ENCODE measurements around the gene SCGB2B2. TPM values are rescaled to one million over a fixed set of nuclear protein-coding genes. Genes with fewer than 3 reads are reported as not detected.
"Not testable (repeated sequence)": the region's sequence is repeated elsewhere in the genome, so short reads cannot be mapped to it uniquely, and the experiment has no call there.

SCGB2B2 gene
- polyA plus RNA-seq, 1 donor (not counting 4 experiments of a cell fraction or from before 2014, with no cell fraction given) = 0.10 TPM

DNA sequence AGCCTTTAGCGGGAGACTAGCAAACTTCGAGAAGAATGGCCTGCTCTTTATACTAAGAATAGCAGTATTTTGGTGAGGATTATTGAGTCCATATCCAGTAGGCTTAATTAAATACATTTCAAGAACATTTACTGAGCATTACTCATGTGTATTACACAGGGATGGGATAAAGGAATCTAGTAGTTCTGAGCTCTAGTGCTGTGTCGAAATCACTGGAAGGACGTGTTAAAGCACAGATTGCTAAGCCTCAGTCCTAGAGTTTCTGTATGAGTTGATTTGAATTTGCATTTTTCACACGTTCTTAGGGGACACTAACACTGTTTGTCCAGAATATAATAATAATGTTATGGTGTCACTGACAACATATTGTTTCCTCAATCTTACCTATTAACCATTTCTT is 9.5 kb upstream of the SCGB2B2 start:
- Histone ChIP-seq H3K9ac (ENCODE audit: control insufficient read depth, extremely low read depth, insufficient read depth, low read length) (no peak overlapping the region), H3K79me2 (ENCODE audit: control insufficient read depth, insufficient read depth, low read length) (no peaks in the 10 kb centered on the region), H2AFZ (ENCODE audit: control insufficient read depth, low read length) (no peak overlapping the region), H3K27me3 (ENCODE audit: control insufficient read depth, extremely low read depth, insufficient read depth, low read length) (no peaks in the 10 kb centered on the region), H4K20me1 (ENCODE audit: control insufficient read depth, extremely low read depth, insufficient read depth, low read length) (no peaks in the 10 kb centered on the region), H3K4me3 (ENCODE audit: control insufficient read depth in 2 of 3, extremely low read depth in 1 of 3, insufficient read depth in 2 of 3, low read depth in 1 of 3, low read length in 3 of 3) (no peak overlapping the region), H3K27ac (ENCODE audit: control insufficient read depth, insufficient read depth, low read length) (no peak overlapping the region), H3K9me1 (ENCODE audit: control insufficient read depth, extremely low read depth, insufficient read depth, low read length) (no peaks in the 10 kb centered on the region), H3K4me2 (ENCODE audit: control insufficient read depth, extremely low read depth, insufficient read depth, low read depth, low read length) (no peak overlapping the region), H3K9me3 (ENCODE audit: control insufficient read depth, low read depth, low read length) (peaks cover 4% of the 10 kb centered on the region), H3K4me1 (ENCODE audit: control insufficient read depth, extremely low read depth, insufficient read depth, low read length) (no peaks in the 10 kb centered on the region), H3K36me3 (ENCODE audit: control insufficient read depth in 2 of 2, extremely low read depth in 1 of 2, insufficient read depth in 2 of 2, low read length in 2 of 2) (peaks cover 4 to 6% of the 10 kb centered on the region in 2 experiments)
- FAIRE-seq = no peak
- no peak for DNase-seq (ENCODE audit: low read depth, low spot score)
- TF ChIP-seq, protein P1, sequence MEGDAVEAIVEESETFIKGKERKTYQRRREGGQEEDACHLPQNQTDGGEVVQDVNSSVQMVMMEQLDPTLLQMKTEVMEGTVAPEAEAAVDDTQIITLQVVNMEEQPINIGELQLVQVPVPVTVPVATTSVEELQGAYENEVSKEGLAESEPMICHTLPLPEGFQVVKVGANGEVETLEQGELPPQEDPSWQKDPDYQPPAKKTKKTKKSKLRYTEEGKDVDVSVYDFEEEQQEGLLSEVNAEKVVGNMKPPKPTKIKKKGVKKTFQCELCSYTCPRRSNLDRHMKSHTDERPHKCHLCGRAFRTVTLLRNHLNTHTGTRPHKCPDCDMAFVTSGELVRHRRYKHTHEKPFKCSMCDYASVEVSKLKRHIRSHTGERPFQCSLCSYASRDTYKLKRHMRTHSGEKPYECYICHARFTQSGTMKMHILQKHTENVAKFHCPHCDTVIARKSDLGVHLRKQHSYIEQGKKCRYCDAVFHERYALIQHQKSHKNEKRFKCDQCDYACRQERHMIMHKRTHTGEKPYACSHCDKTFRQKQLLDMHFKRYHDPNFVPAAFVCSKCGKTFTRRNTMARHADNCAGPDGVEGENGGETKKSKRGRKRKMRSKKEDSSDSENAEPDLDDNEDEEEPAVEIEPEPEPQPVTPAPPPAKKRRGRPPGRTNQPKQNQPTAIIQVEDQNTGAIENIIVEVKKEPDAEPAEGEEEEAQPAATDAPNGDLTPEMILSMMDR (optimal IDR thresholded peaks at IDR 0.05 in 1 of 3, IDR thresholded peaks at IDR 0.05 in 1 of 3, conservative IDR thresholded peaks at IDR 0.05 in 1 of 3; ENCODE audit: extremely low read depth in 1 of 3, insufficient read depth in 2 of 3, low read length in 3 of 3) = no peak
- no peak for TF ChIP-seq EZH2 (IDR thresholded peaks at IDR 0.05; ENCODE audit: low read length)
- dilution Hi-C loops (cut with MboI; ENCODE audit: extremely low pct_ligation_motif_present, low sequenced_read_pairs) = no loop called here

DNA sequence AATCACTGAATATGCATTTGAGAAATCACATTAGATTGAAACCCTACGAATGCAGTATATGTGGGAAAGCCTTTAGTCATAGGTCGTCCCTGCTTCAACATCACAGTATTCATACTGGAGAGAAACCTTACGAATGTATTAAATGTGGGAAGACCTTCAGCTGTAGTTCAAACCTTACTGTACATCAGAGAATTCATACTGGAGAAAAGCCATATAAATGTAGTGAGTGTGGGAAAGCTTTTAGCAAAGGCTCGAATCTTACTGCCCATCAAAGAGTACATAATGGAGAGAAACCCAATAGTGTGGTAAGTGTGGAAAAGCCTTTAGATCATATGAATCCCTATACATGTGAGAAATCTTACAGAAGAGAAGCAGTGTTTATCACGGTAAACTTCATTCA is 8.3 kb upstream of the SCGB2B2 start:
- H3K9ac ChIP-seq (ENCODE audit: control insufficient read depth, extremely low read depth, insufficient read depth, low read length); H3K27ac ChIP-seq (ENCODE audit: control insufficient read depth, insufficient read depth, low read length); FAIRE-seq; H3K4me3 ChIP-seq (ENCODE audit: control insufficient read depth in 2 of 3, extremely low read depth in 1 of 3, insufficient read depth in 2 of 3, low read depth in 1 of 3, low read length in 3 of 3); H4K20me1 ChIP-seq (ENCODE audit: control insufficient read depth, extremely low read depth, insufficient read depth, low read length); H3K4me1 ChIP-seq (ENCODE audit: control insufficient read depth, extremely low read depth, insufficient read depth, low read length); DNase-seq (ENCODE audit: low read depth, low spot score); H3K27me3 ChIP-seq (ENCODE audit: control insufficient read depth, extremely low read depth, insufficient read depth, low read length); dilution Hi-C loops (cut with MboI; ENCODE audit: extremely low pct_ligation_motif_present, low sequenced_read_pairs); H2AFZ ChIP-seq (ENCODE audit: control insufficient read depth, low read length); H3K79me2 ChIP-seq (ENCODE audit: control insufficient read depth, insufficient read depth, low read length); H3K9me1 ChIP-seq (ENCODE audit: control insufficient read depth, extremely low read depth, insufficient read depth, low read length); H3K9me3 ChIP-seq (ENCODE audit: control insufficient read depth, low read depth, low read length); H3K4me2 ChIP-seq (ENCODE audit: control insufficient read depth, extremely low read depth, insufficient read depth, low read depth, low read length): not testable (repeated sequence)
- peaks cover 9 to 11% of the 10 kb centered on the region in 2 experiments for H3K36me3 ChIP-seq (ENCODE audit: control insufficient read depth in 2 of 2, extremely low read depth in 1 of 2, insufficient read depth in 2 of 2, low read length in 2 of 2)

DNA sequence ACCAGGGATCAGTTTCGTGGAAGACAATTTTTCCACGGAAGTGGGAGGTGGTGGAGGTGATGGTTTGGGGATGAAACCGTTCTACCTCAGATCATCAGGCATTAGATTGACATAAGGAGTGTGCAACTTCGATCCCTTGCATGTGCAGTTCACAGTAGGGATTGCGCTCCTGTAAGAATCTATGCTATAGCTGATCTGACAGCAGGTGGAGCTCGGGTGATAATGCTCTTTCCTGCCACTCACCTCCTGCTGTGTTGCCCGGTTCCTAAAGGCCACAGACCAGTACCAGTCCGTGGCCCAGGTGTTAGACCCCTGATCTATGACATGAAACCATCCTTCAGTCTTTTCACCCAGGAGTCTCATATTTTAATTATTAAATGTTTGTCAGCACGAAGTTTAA is 4.5 kb upstream of the SCGB2B2 start:
- peaks cover 14% of the 10 kb centered on the region for H3K79me2 ChIP-seq (ENCODE audit: control insufficient read depth, insufficient read depth, low read length)
- no peaks in the 10 kb centered on the region for H4K20me1 ChIP-seq (ENCODE audit: control insufficient read depth, extremely low read depth, insufficient read depth, low read length)
- no peaks in the 10 kb centered on the region for H3K27me3 ChIP-seq (ENCODE audit: control insufficient read depth, extremely low read depth, insufficient read depth, low read length)
- H3K4me2 ChIP-seq (ENCODE audit: control insufficient read depth, extremely low read depth, insufficient read depth, low read depth, low read length) = no peak overlapping the region
- H3K27ac ChIP-seq (ENCODE audit: control insufficient read depth, insufficient read depth, low read length) = no peak overlapping the region
- TF ChIP-seq, protein P1 (optimal IDR thresholded peaks at IDR 0.05 in 1 of 3, IDR thresholded peaks at IDR 0.05 in 1 of 3, conservative IDR thresholded peaks at IDR 0.05 in 1 of 3; ENCODE audit: extremely low read depth in 1 of 3, insufficient read depth in 2 of 3, low read length in 3 of 3) = no peak
- TF ChIP-seq EZH2 (IDR thresholded peaks at IDR 0.05; ENCODE audit: low read length) = no peak
- peaks cover 9 to 22% of the 10 kb centered on the region in 2 experiments for H3K36me3 ChIP-seq (ENCODE audit: control insufficient read depth in 2 of 2, extremely low read depth in 1 of 2, insufficient read depth in 2 of 2, low read length in 2 of 2)
- no peak for DNase-seq (ENCODE audit: low read depth, low spot score)
- no peak overlapping the region for H3K4me3 ChIP-seq (ENCODE audit: control insufficient read depth in 2 of 3, extremely low read depth in 1 of 3, insufficient read depth in 2 of 3, low read depth in 1 of 3, low read length in 3 of 3)
- no peak overlapping the region for H3K9ac ChIP-seq (ENCODE audit: control insufficient read depth, extremely low read depth, insufficient read depth, low read length)
- H3K9me1 ChIP-seq (ENCODE audit: control insufficient read depth, extremely low read depth, insufficient read depth, low read length) = no peaks in the 10 kb centered on the region
- H2AFZ ChIP-seq (ENCODE audit: control insufficient read depth, low read length) = no peak overlapping the region
- H3K9me3 ChIP-seq (ENCODE audit: control insufficient read depth, low read depth, low read length) = peaks cover 9% of the 10 kb centered on the region
- H3K4me1 ChIP-seq (ENCODE audit: control insufficient read depth, extremely low read depth, insufficient read depth, low read length) = peaks cover 9% of the 10 kb centered on the region
- dilution Hi-C loops (cut with MboI; ENCODE audit: extremely low pct_ligation_motif_present, low sequenced_read_pairs) = no loop called here
- no peak for FAIRE-seq

Measured in keratinocyte (primary cell).